HG03097 (cell line): ENCODE data around the gene MESP2.

Experiments
- ATAC-seq: cut with Tn5 transposase; IDR thresholded peaks from one replicate; pipeline ENCODE4 v1.9.1; 2021; ENCODE audit not compliant: unreplicated experiment, low FRiP score

Gene MESP2

DNA sequence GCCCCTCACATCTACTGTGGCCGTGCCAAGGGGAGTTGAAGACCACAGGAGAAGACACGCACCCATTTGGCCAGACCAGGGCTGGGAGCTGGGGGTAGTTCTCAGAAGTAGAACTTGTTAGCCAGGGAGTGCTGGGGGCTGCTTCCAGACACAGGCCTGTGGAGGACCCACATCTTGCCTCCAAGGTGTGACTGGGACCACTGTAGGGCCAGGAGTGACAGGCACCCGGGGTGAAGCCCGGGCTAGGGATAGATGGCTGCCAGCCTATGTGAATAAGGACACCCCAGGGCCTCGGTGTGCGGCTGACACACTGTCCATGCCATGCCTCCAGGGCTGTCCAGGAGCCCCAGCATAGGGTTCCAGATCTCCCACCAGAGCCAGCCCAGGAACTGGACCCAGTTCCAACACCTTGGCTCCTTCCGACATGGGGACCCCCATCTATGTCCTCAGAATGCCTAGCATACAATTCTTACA, 36.8 kb downstream of the MESP2 start:
- ATAC-seq: no peak

DNA sequence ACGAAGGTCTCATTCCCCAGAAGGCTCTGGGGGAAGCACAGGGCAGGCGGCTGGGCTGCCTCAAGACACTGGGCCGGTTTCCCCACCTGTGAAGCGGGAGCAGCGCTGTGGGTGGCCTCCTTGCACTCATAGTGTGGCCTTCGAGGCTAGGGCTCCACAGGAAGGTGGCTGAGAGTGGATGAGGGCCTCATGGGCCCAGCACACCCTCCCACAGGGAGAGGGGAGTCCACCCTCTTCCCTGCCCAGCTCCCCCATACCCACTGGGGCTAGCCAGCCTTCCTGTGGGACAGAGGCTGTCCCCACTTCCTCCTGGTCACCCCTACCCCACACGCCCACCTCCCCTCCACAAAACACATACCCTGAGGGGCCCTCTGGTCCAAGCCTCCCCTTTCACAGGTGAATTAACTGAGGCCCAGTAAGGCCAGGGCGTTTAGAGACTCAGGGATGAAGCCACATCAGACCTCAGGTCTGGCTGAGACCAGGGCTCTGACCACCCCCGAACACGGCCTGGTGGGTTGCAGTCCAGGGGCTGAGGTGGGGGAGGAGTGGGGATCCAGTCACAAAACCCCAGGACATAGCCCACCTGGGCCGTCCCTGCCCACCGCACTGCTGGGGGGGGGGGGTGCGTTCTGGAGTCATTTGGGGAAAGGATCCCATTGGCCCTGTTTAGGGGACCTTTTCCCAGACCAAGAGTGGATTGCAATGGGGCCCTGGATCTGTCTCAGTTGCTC, 37.4 kb downstream of the MESP2 start:
- no peak for ATAC-seq

DNA sequence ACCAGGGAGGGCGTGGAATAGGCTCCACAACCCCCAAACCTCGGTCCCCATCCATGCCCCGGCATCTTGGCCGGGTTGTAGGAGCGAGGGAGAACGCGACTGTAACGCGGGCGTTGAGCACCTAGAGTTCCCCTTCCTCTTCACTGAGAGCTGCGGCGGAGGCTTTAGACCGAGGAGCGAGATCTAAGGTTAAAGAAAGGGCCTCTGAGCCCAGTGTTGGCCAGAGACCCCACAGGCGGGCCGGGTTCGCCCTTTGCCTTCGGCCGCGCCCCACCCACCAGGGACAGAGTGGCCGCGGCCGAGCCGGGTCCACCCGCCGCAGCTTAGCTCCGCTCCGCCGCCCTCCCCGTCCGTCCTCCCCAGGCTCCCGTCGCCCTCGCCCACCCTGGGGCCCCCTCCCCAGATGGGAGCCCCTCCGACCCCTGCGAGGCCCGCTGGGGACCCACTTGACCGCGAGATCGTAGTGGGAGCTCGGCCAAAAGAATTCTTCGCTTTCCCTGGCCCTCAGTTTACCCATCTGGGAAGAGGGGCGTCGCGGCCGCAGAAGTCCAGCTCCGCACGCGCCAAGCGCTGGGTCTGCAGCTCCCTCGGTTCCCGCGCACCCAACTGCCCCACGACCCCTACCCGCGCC, 38.1 kb downstream of the MESP2 start:
- ATAC-seq: no peak

DNA sequence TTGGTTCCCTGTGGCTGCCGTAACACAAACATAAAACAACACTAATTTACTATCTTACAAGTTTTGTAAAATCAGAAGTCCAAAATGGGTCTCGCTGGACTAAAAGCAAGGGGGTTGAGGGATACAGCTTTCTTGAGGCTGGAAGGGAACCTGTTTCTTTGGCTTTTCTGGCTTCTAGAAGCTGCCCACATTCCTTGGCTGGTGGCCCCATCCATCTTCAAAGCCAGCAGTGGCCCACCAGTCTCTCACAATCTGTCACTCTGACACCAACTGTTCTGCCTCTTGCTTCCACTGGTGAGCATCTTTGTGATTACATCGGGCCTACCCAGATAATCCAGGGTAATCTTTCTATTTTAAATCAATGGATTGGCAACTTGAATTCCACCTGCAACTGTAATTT, 39.6 kb downstream of the MESP2 start:
- ATAC-seq: no peak

DNA sequence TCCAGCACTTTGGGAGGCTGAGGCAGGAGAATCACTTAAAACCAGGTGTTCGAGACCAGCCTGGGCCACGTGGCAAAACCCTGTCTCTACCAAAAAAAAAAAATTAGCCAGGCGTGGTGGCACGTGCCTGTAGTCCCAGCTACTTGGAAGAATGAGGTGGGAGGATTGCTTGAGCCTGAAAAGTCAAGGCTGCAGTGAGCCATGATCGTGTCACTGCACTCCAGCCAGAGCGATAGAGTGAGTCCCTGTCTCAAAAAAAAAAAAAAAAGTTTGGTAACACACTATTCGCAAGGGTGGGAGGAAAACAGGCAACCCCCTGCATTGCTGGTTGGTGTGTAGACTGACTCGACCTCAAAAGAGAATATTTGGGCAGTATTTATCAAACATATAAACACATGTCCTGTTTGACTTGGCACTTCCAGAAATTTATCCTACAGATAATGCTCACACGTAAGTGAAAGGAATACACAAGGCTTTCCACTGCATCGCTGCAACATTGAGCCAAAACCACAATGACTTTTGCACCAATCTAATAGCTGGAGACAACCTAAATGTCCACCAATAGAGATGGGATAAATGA, 41.7 kb downstream of the MESP2 start:
- no peak for ATAC-seq

DNA sequence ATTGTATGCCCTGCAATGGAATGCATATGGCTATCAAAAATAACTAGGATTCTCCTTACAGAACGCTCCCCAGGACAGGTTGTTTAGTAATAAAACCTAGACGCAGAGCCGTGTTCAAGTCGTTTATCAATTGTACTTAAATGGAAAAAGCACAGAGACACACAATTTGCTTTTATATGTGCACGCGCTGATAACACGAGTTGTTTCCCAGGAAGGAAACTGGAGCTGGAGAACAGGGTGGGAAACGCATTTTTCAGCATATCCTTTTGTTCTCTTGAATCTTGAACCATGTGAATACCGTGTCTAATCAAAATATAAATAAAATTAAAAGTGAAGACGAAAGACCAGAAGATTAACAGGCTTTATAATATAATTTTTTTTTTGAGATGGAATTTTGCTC, 42.2 kb downstream of the MESP2 start:
- no peak for ATAC-seq

DNA sequence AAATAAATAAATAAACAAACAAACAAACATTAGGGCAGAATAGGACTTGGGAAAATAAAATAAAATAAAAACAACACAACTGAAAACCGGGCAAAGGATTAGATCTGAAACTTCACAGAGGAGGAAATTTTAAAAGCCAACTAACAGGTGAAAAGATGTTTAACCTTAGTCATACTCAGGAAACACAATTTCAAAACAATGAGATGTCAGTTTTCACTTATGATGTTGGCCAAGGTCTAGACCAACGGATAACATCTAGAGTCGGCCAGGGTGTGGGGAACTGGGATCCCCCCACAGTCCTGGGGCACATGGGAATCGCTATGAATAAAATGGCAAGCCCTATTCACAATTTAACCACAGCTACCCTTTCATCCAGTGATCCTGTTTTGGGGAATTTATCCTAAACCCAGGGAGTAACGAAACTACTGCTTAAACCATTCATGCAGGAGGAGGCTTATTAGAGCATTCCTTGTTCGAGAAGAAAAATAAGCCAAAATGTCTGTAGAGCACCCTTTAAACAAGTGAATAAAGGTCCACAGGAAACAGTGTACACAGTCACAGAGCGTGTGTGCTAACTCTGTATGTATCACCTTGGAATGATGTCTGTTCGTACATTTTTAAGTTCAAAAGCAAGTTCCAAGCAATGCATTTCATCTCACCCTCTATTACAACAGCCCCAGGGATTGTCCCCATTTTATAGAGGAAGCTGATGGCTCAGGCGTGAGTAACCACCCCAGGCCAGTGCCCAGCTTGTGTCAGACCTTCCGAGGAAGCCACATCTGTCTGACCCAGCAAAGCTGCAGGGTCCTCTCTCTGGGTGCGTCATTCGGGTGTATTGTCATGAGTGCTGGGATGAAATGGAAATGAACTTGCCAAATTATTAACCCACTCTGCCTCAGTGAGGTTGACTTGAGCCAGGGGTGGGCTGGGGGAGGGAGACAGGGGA, 44.8 kb downstream of the MESP2 start:
- ATAC-seq: no peak

DNA sequence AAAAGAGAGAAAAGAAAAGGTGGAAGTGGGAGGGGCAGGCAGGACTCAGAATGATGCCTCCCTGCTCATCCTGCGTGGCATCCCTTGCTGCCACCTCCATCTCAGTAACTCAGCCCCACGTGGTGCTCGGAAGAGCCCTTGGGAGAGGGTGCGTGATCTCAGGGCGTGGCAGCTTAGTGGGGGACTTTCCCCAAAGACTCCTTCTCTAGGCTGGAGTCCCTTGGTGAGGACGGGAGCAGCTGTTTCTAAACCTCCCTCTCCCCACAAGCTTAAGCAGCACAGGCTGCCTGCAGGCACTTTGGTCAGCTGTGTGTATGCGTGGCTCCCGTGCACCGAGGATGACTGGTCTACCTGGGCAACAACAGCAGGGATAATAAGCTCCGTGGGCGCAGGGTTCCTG, 45.9 kb downstream of the MESP2 start:
- no peak for ATAC-seq

DNA sequence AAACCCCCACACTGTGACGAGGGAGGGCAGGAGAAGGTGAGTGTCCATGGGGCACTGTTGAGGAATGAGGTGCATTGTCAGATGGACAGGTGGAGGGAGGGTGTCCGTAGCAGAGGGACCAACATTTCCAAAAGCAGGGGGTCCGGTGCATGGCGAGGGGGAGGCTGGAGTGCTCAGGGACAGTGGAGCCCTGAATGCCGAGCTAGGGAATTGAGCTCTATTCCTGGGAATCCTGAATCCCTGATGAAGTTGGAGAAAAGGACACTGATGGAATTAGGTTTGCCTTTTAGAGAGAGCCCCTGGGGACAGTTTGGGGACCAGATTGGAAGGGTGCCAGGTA, 46.4 kb downstream of the MESP2 start:
- no peak for ATAC-seq

DNA sequence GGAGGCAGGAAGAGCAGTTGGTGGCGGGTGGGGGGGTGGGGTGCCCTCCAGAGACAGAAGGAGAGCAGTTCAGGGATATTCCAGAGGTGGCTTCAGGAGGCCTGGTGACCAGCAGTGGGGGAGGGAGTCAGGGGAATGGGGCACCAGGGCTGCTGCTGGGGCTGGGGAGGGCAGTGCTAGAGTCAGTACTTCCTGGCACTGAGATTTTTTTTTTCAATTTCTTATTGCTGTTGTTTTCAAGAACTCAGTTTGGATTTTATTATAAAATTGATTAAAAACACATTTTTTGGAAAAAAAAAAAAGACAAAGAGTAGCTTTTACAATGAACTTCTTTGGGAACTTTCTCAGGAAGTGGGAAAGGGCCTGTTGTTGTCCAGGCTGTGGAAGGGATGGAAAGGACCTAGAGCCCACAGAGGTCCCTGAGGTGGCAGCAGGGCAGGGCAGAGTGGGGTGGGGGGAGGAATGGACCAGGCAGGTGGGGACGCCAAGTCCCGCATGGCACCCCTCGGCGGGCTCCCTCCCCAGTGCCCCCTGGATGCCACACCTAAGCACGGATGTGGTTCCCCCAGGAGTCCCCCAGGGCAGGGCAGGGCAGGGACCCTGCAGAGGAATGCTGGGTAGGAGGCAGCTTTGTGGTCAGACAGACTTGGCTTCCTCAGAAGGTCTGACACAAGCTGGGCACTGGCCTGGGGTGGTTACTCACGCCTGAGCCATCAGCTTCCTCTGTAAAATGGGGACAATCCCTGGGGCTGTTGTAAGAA, 47.0 kb downstream of the MESP2 start:
- ATAC-seq: no peak

DNA sequence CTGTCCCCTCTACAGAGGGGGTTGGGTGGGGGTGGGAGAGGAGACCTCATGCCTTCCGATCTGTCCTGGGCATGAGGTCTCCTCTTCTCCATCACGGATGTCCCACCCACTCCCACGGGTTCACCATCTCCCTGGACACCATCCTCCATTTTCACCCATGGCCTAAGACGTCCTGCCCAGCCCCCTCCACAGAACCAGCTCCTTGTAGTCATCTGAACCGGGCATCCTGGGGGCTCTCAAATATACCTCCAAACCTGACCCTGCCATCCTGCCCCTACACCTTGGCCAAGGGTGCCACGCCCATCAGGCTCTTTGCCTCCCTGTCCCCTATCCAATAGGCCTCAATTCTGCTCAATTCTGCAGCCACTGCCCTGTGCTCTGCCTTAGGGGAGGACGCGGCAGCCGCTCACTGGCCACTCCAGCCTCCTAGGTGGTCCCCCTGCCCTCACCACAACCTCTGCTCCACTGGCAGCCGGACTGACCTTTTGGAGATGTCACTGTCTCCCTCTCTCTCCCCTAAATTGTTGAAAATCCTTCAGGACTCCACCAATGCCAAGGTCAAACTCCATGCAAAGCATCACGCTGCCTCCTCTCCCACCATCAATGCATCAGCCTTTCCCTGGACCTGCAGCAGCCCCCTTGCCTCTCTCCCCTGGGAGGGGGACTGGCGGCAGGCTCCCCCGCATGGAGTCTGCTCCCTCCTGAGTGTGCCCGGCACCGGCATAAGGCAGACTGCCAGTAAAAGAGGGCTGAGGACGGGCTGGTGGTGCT, 47.9 kb downstream of the MESP2 start:
- ATAC-seq: no peak

DNA sequence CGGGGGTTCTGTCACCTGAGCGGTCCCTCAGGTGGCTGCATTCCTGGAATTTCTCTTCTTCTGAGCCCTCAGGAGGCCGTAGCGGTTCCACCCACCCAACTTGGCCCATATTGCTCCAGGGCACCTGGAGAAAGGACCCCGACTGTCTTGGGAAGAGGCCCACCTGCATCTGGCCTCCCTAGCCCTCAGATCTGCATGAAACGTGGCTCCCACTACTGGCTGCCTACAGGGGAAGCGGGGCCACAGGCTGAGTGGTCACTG, 48.4 kb downstream of the MESP2 start:
- no peak for ATAC-seq

DNA sequence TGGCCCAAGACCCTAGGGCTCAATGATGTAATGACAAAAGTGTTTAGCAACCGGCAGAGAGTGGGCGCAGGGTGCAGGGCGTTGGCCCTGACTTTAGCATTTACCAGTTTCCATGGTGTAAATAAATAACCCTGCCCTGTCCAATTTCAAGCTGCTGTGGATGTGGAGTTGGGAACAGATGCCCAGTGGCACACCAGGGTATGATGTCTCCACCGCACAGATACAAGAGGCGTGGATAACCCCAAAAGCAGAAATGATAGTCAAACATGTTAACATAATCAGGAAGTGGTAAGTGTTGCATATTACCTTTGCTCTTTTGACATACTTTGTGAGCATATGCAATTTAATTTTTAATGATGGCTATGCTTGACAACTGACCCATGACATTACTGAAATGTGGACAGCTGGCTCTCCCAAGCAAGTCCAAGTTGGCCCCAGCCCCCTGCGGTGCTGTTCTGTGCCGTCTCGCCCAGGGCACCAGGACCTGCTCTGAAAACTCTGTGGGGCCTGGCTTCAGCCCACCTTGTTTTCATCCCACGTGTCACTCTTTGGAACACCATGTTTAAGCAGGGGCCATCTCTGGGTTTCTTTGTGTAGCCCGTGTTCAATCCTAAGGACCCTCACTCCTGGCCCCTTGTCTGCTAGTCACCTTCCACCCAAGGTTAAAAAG, 49.3 kb downstream of the MESP2 start:
- no peak for ATAC-seq

DNA sequence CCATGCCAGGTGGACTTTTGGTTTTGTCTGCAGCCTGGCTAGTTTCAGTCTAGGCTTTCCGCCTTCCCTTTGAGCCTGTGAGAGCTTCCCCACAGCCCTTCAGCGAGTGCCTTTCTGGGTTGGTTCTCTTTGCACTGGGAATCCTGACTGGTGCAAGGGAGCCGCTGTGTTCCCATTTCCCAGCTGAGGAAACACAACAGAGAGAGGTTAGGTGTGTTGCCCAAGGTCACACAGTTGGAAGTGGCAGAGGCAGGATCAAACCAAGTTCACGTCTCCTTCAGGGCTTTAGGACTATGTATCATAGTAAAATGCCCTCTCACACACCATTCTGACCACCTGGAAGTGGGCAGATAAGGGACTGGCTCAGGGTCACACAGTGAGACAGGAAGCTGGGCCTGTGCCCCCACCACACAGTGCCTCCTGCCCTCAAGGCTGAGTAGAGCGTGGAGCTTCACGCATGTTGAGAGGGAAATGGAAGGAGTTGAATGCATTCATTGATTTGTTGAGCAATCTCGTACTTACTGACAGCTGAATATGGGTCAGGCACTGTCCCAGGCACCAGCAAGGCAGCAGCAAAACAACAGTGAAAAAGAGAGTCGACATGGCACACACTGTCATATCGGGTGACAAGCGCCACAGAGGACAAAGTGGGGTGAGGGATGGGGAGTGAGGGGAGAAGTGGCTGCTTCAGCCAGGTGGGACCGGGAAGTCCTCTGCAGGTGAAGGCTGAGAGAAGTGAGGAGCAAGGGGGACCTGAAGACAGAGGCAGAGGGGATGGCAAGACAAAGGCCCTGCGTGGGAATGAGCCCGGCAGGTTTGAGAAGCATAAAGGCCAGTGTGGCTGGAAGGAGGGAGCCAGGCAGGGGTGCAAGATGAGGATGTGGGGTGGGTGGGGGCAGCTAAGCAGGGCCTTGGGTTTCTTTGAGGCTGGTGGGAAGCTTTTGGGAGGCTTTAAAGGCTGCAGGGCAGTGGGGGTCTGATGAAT, 50.8 kb downstream of the MESP2 start:
- ATAC-seq: no peak

DNA sequence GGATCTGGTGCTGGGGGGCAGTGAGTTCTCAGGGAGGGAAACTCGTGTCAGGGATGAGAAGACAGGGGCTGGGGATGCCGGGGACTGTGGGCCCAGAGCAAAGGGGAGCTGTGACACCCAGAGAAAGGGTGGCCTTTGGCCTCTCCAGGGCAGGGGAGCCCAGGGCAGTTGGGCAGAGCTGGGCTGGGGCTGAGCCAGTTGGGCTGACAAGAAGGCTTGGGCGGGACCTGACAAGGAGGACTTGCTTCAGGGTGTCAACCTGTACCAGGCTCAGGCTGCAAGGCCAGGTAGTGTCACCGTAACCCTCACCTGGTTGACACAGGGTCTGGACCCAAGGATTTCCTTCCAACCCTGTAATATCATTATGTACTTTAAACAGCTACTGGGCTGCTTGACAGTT, 51.7 kb downstream of the MESP2 start:
- no peak for ATAC-seq
